NCI-H1436 (cell line): Measurements from ENCODE around the gene COQ10A.
A peak's percentile ranks its signal among the peaks of the same experiment; 100 is the strongest.

Experiments
- DNase-seq: peaks from one replicate; lab custom pipeline; 2025; lab: John Stamatoyannopoulos, UW

The COQ10A gene

DNA sequence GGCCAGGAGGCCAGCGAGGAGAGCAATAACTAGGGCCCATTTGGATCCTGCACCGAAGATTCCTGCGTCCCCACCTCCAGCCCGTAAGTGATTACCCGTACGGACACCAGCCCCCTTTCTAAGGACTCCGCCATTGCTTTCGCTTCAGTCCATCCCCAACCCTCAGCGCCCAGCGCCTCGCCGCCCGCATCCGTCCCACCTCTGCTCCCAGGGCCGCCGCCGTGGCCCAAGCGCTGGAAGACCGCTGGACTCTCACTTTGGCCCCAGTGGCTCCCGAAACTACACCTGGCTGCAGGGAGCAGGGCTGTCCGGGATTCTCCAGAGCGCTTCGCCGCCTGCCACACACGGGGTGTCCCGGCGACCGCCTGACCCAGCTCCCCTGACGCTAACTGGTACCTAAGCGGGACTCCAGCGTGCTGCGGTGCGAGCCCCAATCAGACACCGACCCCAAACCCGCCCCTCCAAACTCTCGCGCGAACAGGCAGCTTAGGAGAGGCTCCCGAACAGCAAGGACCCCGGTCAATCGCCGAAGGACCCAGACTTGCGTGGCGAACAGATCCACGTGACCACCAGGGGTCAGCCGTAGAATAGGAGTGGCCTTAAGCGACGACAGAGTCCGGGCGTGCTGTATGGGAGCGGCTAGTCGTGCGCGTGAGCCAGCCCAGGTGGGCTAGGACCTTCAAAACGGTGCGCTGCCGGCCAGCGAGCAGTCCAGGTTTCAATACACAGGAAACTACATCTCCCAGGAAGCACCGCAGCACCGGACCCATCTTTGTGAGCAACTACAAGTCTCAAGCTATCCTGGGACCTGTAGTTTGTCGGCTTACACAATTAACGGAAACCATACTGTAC lies 49.1 kb downstream of the COQ10A start, which contains the start of gene CNPY2:
Gene CNPY2, minus strand, starts transcription at position 367 of the 852 bp plus-strand sequence. CDS start 771 bp downstream, outside the sequence.
- DNase-seq: peak; percentile 87

- DNase-seq: no peak
These were observed 50.9 kb downstream of the COQ10A start for GRCh38 chr12:56317675-56318074.
